H4 (cell line): Measurements from ENCODE around the gene ZFR. TPM values are rescaled to one million over a fixed set of nuclear protein-coding genes. Genes with fewer than 3 reads are reported as not detected.
"Not testable (repeated sequence)": the region's sequence is repeated elsewhere in the genome, so short reads cannot be mapped to it uniquely, and the experiment has no call there.

Experiments
- DNase-seq: peaks from one replicate; pipeline ENCODE4 v3.0.0-alpha.2; 2015; ENCODE audit warnings: low spot score
- total RNA-seq: library from RNA; depleted of rRNA; stranded (reverse); fragments of >200 nt; shearing (Covaris generic); gene quantifications from 2 replicates; pipeline ENCODE4 v1.2.3, GENCODE V29; 2014; rRNA removed

ZFR gene
- 75.6 and 78.2 TPM in 2 replicates for total RNA-seq

DNA sequence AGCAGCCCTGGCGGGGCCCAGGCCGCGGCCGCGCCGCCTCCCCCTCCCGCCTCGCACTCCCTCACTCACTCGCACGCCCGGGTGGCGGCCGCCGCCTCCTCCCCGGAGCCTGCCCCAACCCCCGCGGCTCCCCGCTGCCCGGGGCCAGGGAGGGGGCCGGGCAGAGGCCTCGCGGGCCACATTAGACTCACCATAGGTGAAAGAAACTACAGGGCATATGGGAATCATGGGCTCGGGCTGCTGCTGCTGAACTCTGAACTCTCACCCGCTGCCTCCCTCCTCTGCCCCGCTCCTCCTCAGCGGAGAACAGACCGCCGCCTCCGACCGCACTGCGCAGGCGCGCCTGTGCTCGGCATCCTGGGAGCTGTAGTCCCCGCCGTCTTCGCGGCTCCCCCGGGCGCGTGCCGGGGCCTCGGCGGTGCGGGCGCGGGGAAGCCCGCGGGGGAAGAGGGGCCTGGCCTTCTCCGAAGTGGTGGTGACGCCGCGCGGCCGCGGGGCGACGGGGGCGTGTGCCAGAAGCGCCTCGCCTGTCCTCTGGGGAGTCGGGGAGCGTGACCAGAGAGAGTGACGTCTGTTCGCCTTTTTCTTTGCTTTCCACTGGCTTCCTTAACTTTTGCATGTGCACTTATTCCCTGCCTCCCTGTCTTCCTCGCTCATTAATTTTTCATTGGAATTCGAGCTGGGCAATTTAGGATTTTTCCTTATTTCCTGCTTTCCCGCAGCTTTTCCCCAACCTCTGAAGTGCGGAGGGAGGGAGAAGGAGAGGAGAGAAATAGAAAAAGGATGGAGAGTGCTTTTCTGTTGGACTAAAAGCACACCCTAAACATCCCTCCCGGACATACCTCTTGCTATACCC, at the start of gene ZFR:
ZFR (minus strand) TSS at position 310 of the 856 bp plus-strand sequence; CDS start at position 228, 82 bp downstream.
- peak; percentile 90 for DNase-seq

DNA sequence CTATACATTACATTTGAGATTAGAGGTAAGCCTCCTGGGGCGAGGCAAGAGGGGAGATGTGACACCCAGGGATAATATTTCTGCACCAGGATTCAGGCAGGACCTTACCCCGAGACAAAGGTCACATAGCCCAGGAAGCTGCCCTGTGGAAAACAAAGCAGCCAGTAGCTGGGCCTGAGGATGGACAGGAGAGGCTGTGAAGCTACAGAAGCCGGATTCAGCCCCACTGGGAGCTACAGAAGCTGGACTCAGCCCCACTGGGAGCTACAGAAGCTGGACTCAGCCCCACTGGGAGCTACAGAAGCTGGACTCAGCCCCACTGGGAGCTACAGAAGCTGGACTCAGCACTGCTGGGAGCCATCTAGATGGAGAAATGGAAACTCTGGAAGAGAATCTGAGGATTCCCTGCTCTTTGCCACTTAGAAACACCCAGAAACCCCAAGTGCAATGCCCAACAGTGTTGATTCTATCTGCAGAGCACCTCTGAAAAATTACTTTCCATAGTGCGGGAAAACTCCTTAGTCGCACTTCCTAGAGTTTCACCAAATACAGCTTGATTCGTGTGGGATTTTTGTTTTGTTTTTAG, 46.5 kb upstream of the ZFR start:
- no peak for DNase-seq

DNA sequence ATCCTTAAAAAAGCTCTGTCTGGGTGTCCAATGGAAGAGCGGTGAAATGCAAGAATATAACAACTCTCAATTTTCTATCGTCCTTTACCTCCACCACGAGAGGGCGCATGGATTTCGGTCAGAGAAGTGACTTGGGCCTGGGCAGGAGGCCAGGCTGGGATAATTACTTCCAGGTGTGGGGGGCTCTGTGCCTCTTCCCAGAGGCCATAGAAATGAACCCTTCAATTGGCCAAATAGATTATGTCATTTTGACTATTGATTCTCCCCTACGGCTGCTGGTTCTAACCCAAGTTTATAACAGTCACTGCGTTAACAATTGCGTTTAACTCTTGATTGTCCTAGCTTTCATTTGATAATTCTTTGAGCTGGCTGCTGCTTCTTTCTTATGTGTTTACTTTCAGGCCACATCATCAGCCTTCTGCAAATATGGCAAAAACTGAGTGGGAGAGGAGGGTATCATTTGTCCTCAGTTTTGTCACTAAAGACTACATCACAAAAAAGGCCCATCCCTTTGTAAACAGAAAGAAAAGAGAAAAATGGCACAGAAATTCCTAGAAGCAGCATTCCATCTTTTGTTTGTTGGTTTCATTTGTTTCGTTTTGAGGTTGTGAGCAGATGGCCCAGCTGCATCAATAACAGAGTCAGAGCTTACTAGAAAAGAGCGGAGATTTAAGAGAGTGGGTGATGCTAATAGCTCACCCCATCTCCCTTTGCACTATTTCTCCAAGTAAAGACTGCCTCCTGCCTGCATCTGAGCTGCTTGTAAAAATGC, 45.4 kb upstream of the ZFR start:
- peak; percentile 85 for DNase-seq

DNA sequence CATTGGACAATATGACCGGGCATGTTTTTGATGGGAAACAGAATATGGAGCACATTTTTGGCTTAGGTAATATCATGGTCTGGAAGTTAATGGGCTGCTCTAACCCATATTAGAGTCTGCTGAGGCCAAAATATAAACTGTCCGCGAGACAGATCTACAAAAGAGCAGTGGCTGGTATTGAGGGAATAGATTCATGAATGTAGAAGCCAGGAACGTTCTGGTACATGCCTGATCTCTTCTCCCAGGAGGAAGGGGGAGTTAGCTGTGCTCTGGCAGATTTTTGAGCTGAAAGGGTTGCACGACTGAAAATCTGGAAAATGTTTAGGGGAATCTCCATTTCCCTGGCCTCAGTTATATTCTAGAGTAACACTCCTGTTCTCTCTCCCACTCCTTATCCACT, 42.9 kb upstream of the ZFR start:
- no peak for DNase-seq

DNA sequence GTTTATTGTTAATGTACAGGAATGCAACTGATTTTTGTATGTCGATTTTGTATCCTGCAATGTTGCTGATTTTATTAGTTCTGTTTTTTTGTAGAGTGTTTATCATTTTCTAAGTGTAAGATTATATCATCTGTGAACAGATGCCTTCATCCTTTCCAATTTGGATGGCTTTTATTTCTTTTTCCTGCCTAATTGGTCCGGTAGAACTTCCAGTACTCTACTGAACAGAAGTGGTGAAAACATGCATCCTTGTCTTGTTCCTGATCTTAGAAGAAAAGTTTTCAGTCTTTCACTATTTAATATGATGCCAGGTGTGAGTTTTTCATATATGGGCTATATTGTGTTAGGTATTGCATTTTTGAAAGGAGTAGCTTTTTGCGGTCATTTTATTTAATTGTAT, 42.5 kb upstream of the ZFR start:
- DNase-seq: no peak

DNA sequence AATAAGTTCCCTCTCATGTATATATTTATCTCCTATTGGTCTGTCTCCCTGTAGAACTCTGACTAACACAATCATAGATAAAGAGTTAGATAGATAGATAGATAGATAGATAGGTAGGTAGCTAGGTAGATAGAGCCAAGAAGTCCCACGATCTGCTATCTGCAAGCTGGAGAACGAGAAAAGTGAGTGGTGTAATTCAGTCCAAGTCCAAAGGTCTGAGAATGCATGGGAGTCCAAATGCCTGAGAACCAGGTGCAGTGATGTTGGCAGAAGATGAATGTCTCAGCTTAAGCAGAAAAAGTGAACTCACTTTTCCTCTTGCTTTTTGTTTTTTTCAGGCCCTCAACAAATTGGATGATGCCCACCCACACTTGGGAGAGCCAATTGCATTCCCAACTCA, 37.7 kb upstream of the ZFR start:
- no peak for DNase-seq

DNA sequence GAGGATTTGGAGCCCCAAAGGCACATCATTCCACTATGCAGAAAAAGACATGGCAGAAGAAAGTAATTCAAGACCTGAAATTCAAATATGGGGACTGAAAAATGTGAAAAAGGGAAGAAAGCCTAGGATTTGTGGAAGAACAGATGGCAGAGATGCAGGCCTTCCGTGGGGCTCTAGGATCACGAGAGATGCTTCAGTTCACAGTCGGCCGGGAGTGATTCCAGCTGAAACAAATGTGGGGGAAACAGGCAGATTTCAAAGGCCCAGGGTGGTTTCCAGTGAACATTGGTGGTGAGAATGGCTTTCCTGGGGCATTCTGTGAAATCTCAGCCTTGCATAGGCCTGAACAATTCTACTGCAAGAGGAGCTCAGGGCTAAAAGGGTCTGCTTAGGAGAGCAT, 34.6 kb upstream of the ZFR start:
- DNase-seq: no peak

DNA sequence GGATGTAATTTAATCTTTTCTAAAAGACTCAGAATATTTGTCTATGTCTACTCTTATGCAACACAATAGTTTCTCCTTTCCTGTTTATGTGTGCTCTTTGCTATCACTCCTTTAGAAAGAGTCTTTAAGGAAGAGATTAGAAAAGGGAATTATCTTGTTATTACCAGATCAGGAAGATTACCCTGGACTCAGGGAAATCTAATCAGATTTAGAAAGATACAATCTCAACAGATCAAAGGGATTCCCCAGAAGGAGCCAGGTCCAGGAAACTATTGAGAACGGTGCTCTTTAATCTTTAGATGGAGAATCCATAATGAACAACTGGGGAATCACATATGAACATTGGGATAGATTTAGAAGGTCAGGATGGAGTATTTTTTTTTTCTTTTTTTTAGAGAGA, 32.4 kb upstream of the ZFR start:
- no peak for DNase-seq

DNA sequence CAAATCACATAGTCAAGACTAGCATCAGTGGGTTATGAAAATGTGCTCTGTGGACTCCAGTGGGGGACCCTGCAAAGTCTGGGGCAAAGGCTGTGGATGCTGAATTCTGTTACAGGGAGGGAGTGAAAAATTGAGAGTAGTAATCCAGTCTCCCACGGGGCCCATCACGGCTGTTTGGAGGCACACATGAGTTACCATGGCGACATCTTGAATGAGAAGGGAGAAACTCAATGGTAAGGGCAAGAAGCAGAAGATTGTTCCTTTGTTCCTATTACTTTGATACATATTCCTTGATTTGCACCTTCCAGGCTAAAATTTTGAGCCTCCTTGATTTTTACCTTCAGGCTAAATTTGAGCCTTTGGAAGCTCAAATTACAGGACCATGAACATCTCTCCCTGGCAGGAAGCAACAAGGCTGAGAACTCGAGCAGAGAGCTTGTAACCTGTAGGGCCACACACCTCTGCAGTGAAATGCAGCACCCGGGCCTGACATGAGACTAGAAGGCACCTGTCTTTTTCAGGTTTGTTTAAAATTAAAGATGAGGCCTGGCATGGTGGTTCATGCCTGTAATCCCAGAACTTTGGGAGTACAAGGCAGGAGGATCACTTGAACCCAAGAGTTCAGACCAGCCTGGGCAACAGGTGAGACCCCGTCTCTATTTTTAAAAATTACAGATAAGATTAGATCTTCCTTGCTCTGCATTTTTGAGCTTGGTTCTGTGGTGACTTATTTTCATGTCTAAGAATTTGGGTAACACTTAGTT, 31.0 kb upstream of the ZFR start:
- DNase-seq: no peak

DNA sequence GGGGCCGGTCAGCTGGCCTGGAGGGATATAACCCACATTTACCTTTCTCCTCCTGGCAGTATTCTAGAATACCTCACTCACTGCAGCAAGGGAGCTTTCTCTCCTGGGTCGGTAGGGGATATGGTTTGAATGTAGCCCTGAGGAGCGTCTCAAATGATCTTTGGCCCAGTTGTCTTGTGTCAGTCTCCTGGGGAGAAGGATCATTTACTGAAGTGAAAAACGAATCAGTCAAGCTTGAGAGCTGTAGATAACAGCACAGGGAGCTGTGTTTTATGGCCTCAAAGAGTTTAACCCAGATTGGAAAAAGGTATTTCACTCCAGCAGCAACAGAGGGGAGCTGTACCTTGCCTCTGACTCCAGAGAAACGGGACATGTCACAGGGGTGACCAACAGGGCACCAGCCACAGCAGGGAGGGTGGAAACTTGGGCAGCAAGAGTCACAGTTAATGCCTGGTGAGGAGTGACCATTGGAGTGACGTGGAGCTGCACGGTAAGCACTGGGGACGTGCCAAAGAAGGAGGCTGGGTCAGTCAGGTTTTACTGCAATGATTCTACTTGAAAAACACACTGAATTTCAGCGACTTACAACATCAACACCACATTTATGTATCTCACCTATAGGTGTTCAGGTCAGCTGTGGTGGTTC, 29.8 kb upstream of the ZFR start:
- DNase-seq: no peak

DNA sequence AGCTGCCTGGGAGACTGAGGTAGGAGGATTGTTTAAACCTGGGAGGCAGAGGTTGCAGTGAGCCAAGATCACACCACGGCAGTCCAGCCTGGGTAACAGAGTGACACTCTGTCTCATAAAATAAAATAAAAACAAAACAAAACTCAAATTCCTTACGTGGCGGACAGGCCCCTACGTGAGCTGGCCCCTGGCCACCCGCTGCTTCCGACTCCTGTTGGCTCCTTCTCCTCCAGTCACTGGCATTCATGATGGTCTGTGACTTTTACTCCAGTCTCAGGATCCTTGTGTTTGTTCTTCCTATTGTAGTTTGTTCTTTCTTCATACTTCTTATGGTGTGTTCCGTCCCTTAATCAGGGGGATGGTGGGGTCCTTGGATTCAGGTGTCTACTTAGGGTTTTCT, 28.5 kb upstream of the ZFR start:
- no peak for DNase-seq

DNA sequence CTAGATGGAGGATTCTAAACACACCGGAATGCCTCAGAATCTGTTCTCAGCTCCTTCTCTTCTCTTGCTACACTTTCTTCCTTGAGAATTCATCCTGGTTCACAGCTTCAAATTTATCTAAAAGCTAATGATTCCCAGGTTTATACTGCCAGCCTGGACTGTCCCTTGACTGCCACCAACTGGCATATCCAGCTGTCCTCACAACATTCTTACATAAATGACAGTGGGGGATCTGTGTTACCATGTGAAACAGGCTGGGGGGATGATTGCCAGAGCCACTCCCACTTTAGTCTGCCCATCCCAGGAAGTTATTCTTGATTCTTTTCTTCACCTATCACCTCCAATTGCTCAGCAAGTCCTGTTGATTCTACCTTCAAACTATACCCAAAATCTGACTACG, 27.2 kb upstream of the ZFR start:
- DNase-seq: no peak

DNA sequence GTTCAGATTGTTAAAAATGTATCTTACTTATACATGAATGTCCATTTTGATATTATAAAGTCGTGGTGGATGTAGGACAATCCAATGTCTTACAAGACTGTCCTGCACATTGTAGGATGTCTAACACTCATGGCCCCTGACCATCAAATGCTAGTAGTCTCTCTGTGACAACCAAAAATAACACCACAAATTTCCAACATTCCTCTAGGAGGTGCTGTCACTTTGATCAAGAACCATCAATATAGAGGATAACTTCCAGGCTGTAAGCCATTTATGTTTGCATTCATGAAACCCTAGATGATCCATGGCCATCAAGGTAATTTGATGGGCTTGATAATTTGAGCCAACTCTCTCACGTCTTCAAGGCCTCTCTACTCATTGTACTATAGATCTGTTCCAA, 20.5 kb upstream of the ZFR start:
- DNase-seq: no peak

DNA sequence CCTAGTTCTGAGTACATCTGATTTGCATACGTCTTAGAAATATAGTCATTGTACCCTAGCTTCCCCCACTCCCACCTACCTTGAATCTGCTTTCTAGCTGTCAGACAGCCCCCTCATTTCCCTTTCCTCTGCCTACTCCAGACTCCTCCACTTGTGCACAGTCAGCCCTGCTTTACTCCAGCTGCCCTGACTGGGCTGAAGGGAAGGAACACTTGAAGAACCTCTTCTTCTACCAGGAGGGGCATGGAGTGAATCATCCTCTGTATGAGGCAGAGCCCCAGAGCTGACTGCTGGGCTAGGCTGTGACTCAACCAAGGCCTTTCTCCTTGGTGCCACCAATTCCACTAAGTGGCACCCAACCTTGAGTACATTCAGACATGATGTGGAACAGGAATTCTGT, 18.1 kb upstream of the ZFR start:
- no peak for DNase-seq

DNA sequence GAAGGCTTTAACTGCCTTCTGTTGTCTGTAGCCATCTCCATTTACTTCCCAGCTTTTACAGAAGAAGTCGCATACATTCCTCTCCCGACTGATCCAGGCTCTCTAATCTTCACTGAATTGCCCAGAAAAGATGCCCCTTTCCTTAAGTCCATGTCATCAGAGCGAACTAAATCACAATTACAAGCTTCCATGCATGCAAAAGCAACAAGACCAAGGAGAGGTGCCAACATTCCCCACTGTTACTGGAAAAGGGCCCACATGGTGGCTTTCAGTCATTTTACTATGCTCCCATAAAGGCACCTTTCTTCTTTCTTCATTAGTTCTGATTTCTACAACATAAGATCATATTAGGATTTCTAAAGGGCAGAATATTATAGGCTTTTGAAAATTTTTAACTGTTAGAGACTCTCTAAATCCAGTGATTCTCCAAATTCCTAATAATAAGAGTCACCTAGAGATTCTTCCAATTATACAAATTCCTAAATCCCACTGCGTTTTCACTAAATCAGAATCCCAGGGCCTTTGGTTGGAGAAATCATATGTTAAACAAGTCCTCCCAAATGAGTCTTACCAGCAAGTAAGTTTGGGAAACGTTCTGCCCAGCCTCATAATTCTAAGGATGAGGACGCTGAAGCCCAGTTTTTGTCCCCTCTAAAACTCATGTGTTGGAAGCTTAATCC, 17.0 kb upstream of the ZFR start:
- DNase-seq: no peak

DNA sequence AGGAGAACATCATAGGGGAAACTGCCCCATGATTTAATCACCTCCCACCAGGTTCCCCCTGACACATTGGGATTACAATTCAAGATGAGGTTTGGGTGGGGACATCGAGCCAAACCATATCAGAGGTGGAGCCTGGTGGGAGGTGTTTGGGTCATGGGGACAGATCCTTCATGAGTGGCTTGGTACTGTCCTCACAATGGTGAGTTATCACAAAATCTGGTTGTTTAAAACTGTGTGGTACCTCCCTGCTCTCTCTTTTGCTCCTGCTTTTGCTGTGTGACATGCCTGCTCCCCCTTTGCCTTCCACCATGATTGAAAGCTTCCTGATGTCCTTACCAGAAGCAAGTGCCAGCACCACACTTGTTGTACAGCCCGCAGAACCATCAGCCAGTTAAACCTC, 16.2 kb upstream of the ZFR start:
- DNase-seq: no peak

DNA sequence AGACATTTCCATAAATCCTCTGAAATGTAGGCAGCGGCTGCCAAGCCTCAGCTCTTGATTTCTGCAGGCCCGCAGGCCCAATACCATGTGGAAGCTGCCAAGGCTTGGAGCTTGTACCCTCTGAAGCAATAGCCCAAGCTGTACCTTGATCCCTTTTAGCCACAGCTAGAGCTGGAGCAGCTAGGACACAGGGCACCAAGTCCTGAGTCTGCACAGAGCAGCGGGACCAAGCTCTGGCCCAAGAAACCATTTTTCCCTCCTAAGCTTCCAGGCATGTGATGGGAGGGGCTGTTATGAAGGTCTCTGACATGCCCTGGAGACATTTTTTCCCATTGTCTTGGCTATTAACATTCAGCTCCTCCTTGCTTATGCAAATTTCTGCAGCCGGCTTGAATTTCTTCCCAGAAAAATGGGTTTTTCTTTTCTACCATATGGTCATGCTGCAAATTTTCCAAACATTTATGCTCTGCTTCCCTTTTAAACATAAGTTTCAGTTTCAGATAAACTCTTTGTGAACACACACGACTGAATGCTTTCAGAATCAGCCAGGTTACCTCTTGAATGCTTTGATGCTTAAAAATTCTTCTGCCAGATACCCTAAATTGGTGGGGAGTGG, 14.4 kb upstream of the ZFR start:
- DNase-seq: no peak

DNA sequence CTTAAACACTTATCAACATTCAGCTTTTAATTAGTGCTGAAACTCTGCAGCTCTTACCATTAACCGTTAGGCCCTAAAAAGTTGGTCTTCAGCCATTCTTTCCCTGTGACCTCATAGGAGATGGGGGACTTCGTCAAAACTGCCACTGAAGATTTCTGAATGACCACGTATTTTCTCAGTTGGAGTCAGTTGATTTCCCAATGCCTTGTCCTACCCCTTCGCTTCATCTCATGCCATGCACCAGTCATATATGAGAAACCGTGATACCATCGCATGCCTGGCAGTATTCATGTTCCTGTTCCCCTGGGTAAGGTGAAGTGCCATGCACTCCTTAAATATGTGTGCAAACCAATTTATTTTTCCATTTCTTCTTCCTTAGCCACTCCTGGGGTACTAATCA, 10.8 kb upstream of the ZFR start:
- DNase-seq: no peak

DNA sequence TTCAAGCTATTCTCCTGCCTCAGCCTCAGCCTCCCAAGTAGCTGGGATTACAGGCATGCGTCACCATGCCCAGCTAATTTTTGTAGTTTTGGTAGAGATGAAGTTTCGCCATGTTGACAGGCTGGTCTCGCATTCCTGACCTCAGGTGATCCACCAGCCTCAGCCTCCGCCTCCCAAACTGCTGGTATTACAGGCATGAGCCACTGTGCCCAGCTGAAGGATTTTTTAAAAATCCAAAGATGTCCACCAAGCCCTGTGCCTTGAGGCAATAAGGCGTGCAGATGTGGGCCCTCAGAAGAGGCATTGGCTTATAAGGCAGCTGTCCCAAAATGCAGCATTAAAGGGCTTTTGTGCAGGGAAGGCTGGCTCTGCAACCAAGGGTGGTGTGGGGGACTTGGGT, 10.3 kb upstream of the ZFR start:
- no peak for DNase-seq

DNA sequence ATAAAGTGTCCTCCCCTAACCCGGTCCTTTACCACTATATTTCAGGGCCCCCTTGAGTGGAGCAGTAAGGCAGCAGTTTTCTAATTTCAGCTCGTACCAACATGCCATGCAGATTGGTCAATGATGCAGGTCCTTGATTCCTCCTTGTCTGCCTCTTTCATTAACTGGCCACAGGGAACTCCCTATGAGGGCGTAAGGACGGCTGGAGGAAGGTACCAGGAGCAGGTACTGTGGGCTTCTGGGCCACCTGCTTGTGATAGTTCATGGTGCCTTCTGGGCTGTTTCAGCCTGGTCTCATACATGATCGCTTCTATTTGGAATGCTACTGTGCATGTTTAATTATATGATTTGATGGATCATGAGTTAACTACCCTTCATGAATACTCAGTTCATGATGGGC, 9.4 kb upstream of the ZFR start:
- DNase-seq: no peak

DNA sequence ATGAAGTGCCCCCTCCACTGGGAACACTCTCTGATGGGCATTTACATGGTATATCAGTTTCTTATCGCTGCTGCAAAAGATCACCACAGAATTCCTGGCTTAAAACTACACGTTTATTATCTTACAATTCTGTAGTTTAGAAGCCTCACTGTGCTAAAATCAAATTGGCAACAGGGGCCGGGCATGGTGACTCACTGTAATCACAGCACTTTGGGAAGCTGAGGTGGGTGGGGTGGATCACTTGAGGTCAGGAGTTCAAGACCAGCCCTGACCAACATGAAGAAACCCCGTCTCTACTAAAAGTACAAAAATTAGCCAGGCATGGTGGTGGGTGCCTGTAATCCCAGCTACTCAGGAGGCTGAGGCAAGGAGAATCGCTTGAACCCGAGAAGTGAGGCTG, 7.8 kb upstream of the ZFR start:
- not testable (repeated sequence) for DNase-seq
